ENCODE data around the gene BDH1. TPM values are rescaled to one million over a fixed set of nuclear protein-coding genes. Genes with fewer than 3 reads are reported as not detected.

Gene BDH1
- total and polyA plus RNA-seq, 2 of the 8 experiments (the other 6 are each of a cell fraction or from before 2014, with no cell fraction given): 27.2 to 28.1 TPM

DNA sequence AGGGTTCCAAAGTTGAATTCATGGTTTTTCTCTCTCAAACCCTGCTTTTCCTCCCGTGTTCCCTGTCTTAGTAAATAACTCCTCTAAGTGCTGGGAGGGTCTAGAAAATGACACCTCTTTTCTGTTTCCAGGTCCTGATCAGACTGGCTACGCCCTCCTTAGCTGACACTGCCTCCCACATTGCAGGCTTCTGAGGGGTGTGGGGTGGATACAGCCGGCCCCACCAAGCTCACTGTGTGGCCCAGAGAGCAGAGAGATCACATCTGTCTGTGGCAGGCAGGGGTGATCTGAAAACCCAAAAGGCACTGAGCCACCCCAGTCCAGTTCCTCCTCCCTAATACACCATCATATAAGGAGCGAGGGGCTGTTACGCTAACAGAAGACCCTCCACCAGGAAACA lies 62.7 kb downstream of the BDH1 start:
- Histone ChIP-seq H2BK15ac (ENCODE audit: low read length) (no peak overlapping the region), H3K9me3 (ENCODE audit: insufficient read depth in 2 of 2, low read depth in 1 of 2, low read length in 1 of 2) (no peaks in the 10 kb centered on the region), H3K4ac (replicated peaks; ENCODE audit: insufficient read length, low read depth, low read length) (no peak overlapping the region), H3K18ac (ENCODE audit: extremely low read depth, low read length) (no peak overlapping the region), H2BK5ac (ENCODE audit: low read depth, low read length) (no peak overlapping the region), H3K27me3 (replicated peaks in 1 of 4; ENCODE audit: control insufficient read depth in 3 of 4, extremely low read depth in 1 of 4, insufficient read depth in 3 of 4, low read length in 3 of 4) (no peaks in the 10 kb centered on the region), H4K91ac (replicated peaks; ENCODE audit: insufficient read length, low read length) (no peak overlapping the region), H2BK20ac (ENCODE audit: low read length) (no peak overlapping the region), H3K4me2 (ENCODE audit: insufficient read depth in 1 of 2, low read depth in 2 of 2, low read length in 2 of 2) (no peak overlapping the region), H3K36me3 (ENCODE audit: control insufficient read depth in 2 of 4, insufficient read depth in 4 of 4, low read length in 3 of 4) (no peaks in the 10 kb centered on the region; a peak in 2 of 8 replicates), H2BK120ac (replicated peaks; ENCODE audit: low read depth, low read length) (no peak overlapping the region), H2BK12ac (ENCODE audit: low read depth, low read length) (peak overlapping the region; percentile 17; the same call in 1 of the 2 replicates), H3K23ac (ENCODE audit: insufficient read length) (no peak overlapping the region), H3K14ac (ENCODE audit: insufficient read length) (no peak overlapping the region), H3K9ac (replicated peaks in 1 of 4; ENCODE audit: extremely low read depth in 1 of 4, low read depth in 3 of 4, low read length in 3 of 4) (no peak overlapping the region), H3K56ac (replicated peaks; ENCODE audit: insufficient read length, low read depth, low read length) (no peak overlapping the region), H3K27ac (ENCODE audit: low read depth, low read length) (no peak overlapping the region), H4K8ac (ENCODE audit: extremely low read depth, insufficient read depth, low read length) (0 out of 2 replicates have a peak overlapping the region, but pooled peaks have one; percentile 8), H3K79me2 (ENCODE audit: control insufficient read depth in 1 of 2, insufficient read depth in 2 of 2, low read length in 2 of 2) (no peaks in the 10 kb centered on the region), H2AFZ (ENCODE audit: low read length) (no peak overlapping the region), H2AK5ac (ENCODE audit: low read depth, low read length) (no peak overlapping the region), H3K4me3 (ENCODE audit: extremely low read depth in 1 of 4, insufficient read depth in 2 of 4, low read depth in 3 of 4, low read length in 4 of 4) (no peak overlapping the region), H3K4me1 (replicated peaks in 1 of 4; ENCODE audit: control insufficient read depth in 3 of 4, insufficient read depth in 4 of 4, low read length in 3 of 4) (peaks cover 0 to 6% (median 2%) of the 10 kb centered on the region in 4 experiments; a peak in 4 of 7 replicates), H4K20me1 (replicated peaks in 1 of 2; ENCODE audit: control insufficient read depth in 1 of 2, insufficient read depth in 2 of 2, low read length in 2 of 2) (no peaks in the 10 kb centered on the region), H4K5ac (ENCODE audit: insufficient read length, low read depth, low read length) (no peak overlapping the region), H3K79me1 (ENCODE audit: low read depth, low read length) (no peaks in the 10 kb centered on the region), H3K23me2 (ENCODE audit: low read depth, low read length) (no peaks in the 10 kb centered on the region)
- no peak for TF ChIP-seq CBX5 (IDR thresholded peaks at IDR 0.05; ENCODE audit: low read depth, low read length)
- no peak for TF ChIP-seq KDM4A (IDR thresholded peaks at IDR 0.05; ENCODE audit: low read depth, low read length, severe bottlenecking)
- TF ChIP-seq, protein P1, sequence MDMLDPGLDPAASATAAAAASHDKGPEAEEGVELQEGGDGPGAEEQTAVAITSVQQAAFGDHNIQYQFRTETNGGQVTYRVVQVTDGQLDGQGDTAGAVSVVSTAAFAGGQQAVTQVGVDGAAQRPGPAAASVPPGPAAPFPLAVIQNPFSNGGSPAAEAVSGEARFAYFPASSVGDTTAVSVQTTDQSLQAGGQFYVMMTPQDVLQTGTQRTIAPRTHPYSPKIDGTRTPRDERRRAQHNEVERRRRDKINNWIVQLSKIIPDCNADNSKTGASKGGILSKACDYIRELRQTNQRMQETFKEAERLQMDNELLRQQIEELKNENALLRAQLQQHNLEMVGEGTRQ (IDR thresholded peaks at IDR 0.05; ENCODE audit: low read length): no peak
- FAIRE-seq (no peak), DNase-seq (ENCODE audit: low read depth in 1 of 2, low spot score in 2 of 2) (no peak)
- WGBS, 2 experiments (ENCODE audit: extremely low coverage in 1 of 2, insufficient coverage in 1 of 2, insufficient read length in 1 of 2, insufficient replicate concordance in 2 of 2, low coverage in 1 of 2, low lambda C conversion rate in 2 of 2, missing lambda C conversion rate in 1 of 2): 89% methylated on average over 5 of the region's 5 CpGs; no CpG with 5 or more reads in 1 of the 2 experiments
- ChIA-PET POLR2A (ENCODE audit: partially characterized antibody) (interaction anchor here (1.0 kb wide), 1 partner anchor 98 kb away, joined by 3 read pairs; no protein-coding TSS in a partner anchor), CTCF (ENCODE audit: partially characterized antibody) (interaction anchor here (1.3 to 2.7 kb wide), 4 partner anchors 9 to 18 kb away, joined by 3 to 19 read pairs (median 4); no protein-coding TSS in a partner anchor)
